ENCODE results near the gene SELPLG.
A peak's percentile ranks its signal among the peaks of the same experiment; 100 is the strongest.
"Not testable (repeated sequence)": the region's sequence is repeated elsewhere in the genome, so short reads cannot be mapped to it uniquely, and the experiment has no call there.

The SELPLG gene, protein sequence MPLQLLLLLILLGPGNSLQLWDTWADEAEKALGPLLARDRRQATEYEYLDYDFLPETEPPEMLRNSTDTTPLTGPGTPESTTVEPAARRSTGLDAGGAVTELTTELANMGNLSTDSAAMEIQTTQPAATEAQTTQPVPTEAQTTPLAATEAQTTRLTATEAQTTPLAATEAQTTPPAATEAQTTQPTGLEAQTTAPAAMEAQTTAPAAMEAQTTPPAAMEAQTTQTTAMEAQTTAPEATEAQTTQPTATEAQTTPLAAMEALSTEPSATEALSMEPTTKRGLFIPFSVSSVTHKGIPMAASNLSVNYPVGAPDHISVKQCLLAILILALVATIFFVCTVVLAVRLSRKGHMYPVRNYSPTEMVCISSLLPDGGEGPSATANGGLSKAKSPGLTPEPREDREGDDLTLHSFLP
- 108 to 372 reads per million in 2 donors for total RNA-seq

DNA sequence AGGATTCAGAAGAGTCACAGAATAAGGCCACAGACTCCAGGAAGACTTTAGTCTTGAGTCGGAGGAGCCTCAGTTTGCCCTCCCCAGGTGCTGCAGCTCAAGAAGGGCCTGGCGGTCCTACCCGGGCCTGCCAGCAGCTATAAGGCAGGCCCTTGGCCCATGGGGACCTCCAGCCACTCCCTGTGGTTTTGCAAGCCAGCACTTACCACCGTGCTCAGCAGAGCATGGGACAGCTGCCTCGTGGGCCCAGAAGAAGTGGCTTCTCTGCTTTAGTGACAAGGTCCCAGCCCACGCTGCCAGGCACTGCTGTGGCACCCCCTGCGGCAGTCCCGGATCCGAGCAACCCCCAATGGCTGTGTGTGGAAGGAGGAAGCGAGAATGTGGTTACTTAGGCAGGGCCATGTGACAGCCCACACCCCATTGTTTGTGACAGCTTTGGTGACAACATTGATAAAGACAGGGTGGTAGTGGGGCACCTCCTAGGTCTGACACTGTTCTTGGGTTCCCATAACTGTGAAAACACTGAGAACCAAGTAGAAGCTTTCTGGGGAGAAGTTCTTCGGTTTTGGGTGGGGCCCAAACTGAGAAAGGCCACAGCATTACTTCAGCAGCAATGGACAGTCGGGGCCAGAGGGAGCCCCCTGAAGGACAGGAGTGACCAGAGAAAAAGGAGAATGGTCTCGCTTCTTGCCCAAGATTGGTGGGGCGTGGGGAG is at the start of gene SELPLG:
Gene SELPLG, minus strand, starts transcription at position 361 of the 715 bp plus-strand sequence. CDS start 9,587 bp downstream, outside the sequence.
- DNase-seq: peak; percentile 81

DNA sequence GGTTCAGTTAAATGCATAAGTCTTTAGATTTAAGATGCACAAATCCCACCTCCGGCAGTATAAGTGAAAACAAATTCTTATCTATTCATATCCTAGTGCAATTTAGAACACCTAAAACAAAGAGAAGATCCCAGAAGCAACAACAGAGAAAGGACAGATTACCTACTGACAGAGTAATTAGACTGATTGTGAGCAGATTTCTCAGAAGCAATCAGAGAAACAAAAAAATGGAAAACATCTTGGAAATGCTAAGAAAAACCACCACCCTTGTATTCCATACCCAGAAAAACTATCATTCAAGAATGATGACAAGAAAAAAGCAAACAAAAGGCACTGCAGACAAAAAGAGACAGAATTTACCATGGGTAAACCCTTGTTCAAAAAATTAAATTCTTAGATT is 47.6 kb upstream of the SELPLG start:
- DNase-seq: no peak

DNA sequence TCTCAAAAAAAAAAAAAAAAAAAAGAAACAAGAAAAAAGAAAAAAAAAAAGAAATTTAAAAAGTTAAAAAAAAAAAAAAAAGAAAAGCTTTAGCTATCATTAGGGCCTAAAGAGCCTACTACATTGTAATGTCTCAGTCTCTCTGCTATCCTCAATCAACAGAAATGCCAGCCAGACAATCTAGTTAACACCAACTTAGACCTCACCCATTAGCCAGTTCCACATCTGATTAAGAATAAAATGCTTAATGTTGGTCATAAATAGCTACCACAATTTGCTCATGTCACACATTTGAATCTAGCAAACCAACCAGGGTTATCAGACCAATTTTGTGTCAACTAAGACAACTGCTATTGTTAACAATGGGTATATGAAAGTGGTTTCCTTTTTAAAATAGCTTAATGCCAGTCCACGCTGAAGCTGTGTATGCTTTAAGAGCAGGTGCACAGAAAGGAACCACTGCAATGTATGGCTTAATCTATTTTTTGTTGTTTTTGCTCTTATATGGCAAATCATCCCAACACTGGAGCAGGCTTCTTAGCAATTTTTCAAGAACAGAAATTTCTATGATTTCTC is 45.5 kb upstream of the SELPLG start:
- DNase-seq: no peak

DNA sequence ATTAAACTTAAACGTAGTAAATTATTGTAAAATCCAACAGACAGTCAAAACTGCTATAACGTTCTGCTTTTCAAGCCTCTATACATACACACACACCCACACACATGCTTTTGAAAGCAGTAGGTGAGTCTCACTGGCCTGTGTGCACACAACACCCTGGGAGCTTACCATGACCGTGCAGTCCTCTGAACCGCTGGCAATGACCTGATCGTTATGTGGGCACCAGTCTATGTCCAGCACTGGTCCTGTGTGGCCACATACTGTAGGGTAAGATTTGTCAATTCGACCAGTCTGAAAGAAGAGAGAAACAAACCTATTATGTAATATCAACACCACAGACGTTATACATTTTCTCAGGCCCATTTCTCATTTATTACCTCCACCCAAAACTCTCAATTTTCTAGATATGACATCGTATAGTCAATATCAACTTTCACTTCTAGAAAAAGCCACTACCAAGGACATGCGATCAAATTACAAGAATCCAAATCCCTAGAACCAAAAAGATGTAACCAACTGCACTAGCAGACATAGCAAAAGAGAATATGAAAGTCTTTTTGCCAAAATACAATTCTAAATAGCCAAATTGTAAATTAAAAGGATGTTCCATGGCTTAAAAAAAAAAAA is 44.5 kb upstream of the SELPLG start:
- no peak for DNase-seq

DNA sequence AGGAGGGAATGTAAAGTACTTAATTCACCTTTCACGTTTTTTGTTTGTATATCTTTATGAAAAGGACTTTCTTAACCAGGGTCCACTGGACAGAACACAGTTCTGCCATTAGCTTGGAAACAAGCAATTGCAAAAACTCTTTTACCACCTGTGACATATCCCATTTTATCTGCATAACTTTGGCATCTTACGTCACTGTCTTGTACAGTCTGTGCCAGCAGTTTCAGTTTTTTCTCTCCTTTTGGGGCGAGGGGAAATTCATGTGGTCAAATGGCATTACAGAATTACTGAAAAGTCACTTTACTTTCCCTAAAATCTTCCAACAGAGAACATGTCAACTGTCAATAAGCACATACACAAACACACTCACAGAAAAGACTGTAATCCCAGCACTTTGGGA is 43.7 kb upstream of the SELPLG start:
- DNase-seq: no peak

DNA sequence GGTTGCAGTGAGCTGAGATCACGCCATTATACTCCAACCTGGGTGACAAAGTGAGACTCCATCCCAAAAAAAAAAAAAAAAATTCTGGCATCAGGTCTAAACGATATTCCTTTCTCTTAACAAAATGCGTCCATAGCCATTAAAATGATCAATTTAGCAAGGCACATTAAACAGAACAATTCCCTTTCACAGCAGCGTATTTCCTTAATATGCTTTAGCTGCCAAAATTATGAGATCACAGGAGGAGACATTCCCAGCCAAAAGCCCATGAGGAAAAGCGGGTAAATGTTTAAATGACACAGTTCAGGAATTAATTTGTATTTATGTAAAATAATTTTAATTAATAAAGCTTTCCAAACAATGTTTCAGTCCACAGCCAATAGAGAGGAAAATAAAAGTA is 43.0 kb upstream of the SELPLG start:
- no peak for DNase-seq

DNA sequence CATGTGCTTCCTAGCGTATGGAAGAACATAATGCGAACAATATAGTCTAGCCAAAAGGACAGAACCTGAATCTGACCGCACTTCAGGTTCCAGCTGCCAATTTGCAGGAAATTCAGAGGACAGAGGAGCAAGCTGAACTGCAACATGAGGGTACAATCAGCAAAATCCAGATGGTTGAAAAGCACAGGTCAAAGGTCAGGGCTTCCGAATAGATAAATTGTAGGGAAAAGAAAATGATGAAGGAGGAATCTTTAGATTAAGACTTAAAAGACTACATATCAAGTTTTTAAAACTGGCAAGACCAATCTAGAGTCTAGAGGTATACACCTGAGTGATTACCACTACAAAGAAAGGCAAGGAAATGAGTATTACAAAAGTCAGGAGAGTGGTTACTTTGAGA is 42.1 kb upstream of the SELPLG start:
- no peak for DNase-seq

DNA sequence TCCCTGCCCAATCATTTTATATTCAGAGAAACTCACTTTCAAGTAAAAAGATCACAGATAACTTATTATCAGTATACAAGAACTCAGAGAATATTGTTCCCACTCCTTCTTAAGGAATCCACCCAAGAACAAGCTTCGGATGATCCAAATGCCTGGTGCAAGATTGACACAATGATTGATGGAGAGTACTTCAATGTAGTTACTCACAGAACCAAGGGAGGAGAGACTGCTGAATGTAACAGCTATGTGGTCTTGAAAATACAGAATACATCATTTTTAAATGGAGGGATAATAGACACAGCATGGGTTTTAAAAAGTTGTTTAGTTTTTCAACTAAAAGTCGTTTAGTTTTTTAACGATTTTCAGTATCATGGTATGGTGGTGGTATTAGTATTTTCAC is 38.4 kb upstream of the SELPLG start:
- DNase-seq: no peak

DNA sequence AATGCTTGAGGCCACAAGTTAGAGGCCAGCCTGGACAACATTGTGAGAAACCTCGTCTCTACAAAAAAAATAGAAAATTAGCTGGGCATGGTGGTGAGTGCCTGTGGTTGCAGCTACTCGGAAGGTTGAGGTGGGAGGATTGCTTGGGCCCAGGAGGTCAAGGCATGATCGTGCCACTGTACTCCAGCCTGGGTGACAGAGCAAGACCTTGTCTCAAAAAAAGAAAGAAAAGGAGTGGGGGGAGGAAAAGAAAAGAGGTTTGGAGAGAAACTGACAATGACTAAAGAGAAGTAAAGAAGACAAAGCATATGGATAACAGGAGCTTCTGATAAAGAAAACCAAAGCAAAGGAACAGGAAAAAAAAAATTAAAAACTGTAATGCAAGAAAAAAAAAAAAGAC is 37.4 kb upstream of the SELPLG start:
- DNase-seq: no peak

DNA sequence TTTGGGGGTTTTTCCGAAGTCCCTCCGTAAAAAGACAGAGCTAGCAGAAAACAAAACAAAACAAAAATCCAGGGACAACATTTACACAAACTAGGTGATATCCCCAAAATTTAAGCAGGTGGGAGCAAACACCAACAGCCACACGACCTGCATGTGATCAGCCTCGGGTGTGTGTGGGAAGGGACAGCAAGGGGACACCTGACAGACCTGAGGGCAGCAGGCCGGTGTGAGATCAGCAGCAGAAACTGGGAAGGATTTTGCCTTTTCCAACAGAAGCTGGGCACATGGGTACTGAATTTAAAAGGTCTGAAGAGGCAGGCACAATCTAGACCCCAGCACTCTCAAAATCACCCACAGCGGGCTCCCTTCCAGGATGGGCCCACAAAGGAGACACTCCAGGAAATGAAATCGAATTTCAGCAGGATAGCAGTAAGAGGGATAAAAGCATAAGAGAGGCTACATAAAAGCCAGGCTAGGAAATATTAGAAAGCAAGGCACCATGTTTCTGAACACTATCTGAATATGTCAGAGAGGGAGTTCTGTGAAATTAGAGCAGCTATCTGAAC is 36.5 kb upstream of the SELPLG start:
- no peak for DNase-seq

DNA sequence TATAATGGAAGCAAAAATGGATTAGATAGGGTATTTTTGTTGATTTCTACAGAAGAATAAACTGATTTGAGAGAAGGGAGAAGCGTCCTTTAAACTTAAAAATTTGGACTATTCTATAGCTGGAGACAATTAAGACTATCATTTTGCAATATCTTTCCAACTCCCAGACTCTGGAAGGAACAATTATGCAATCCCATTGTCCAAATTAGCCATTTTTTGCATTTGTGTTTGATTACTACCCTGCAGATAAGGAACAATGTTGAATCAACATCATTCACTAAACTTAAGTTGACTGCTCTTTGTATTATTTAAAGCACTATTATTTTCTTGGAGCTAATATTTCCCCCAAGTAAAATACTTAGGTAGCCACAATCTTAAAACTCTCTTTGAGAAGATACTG is 34.8 kb upstream of the SELPLG start:
- DNase-seq: no peak

DNA sequence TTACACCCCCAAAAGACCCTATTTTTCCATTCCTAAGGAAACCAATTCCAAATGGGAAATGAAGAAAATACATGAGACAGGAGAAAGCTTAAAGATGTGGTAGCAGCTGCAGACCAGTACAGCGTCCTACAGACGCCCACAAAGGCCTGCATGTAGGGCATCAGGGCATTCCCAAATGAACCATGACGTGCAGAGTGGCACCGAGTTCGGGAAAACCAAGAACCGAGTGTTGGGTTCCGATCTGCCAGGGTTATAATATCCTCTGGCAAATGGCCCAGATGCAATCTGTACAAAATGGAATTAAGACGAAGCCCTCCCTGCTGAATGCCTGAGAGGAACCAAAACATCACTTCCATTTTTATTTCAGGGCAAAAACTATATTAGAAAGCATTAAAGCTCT is 34.4 kb upstream of the SELPLG start:
- DNase-seq: no peak

DNA sequence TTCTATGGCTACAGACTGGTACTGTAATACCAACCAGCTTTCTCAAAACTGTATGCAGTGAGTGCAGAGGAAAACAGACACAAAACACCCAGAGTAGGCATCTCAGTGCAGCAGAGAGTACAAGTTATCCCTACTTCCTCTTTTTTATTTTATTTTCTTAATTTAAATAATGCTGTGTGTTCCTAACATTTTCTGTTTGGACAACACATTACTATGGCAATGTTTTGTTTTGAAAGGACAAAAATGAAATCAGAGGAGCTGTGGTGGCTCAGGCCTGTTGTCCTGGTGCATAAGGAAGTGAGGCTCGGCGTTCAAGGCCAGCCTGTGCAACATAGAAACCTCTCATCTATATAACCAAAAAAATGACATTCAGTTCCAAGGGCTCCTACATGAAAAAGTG is 33.7 kb upstream of the SELPLG start:
- no peak for DNase-seq

DNA sequence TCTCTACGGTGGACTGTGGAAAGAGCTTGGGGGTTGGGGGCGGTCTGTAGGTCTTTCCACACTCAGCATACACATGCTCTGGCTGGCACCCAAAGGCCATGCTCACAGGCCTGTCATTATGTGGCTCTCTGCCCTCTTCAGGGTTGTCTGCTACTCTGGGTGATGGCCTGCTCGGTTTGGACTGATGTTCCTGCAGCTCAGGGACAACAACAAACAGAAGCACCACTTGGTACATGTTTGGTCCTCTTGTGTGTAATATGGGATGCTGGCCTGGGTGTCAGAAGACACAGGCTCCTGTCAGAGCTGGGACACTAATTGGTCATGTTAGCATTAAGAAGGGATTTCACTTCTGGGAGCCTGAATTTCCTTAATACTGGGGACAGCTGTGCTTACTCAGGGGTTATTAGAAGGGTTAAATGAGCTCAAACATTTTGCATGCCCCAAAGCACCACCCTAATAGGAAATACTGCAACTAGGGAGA is 32.7 kb upstream of the SELPLG start:
- DNase-seq: no peak

DNA sequence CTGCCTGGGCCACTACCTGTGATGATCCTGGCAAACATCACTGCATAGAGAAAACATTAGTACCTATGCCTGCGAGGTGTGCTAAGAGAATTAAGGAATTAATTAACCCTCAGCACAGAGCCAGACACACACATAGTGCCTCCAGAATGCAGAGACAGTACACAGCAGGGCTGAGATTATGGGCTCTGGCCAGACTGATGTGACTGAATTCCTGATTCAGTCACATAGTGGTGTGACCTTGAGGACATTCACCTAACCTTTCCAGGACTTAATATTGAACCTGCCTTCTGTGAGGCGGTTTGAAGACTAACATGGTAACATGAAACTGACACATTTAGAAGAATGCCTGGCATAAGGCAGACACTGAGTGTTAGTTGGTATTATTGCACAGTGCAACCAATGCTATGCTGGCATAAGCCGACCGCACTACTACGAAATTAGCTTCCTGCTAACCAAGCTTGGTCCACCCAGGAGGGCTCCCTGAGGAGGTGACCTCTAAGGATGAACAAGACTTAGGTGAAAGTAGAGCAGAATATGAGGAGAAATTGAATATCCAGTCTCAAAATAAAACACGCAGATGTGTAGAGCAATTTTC is 32.0 kb upstream of the SELPLG start:
- no peak for DNase-seq

DNA sequence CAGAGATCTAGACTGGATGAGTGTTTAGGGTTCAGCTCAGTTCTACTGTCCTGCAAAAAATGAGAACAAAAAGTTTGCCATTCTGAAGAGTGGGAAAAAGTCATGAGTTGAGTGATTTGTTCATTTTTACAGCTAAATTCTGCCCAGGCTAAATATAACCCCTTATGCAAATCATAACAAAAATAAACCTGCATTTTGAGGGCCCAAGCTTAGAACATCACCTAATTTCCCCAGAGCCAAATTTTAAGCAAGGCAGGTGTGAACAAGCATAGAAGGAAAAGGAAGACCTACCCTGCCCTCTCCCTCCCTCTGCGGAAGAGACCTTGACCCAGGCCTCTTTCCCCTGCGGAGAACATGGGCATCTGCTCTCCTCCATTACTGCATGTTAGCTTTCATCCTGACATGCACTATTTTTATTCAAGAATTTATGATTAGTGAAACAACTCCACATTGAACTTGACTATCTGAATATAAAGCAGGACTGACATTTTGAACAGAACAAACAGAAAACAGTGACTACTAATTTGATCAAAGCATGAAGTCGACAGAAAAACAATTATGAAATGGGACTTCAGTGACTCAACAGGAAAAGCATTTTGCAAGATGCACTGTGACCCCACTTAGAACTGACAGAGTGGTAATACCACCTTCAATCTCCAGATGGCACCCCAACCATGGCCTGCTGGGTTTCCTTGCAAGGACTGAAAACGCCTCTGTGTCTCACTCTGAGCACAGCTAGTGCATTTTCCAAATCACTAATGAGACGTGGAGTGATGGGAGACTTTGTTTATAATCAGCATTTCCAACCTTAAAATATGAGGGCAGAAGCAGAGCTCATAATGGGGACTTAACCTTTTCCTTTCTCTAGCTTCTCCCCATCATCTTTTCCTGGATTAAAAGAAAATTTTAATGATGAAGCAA is 30.9 kb upstream of the SELPLG start:
- DNase-seq: peak; percentile 64

DNA sequence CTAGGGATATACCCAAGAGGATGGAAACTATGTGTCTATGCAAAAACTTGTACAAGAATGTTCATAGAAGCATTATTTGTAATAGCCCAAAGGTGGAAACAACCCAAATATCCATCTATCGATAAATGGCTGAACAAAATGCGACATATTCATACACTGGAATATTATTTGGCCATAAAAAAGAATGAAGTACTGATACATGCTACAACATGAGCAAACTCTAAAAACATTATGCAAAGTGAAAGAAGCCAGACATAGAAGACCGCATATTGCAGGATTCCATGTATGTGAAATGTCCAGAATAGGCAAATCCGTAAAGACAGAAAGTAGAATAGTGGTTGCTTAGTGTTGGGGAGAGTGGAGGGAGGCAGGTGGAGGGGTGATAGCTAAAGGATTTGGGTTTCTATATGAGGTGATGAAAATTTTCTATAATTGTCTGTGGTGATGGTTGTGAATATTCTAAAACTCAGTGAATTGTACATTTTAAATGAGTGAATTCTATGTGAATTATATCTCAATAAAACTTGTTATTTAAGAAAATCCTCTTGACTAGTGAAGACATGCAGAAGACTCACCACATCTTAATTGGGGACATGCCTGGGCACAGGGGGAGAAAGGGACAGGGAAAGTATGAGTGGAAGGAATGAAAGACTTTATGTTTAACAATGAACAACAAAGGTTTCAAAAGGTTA is 29.8 kb upstream of the SELPLG start:
- no peak for DNase-seq

DNA sequence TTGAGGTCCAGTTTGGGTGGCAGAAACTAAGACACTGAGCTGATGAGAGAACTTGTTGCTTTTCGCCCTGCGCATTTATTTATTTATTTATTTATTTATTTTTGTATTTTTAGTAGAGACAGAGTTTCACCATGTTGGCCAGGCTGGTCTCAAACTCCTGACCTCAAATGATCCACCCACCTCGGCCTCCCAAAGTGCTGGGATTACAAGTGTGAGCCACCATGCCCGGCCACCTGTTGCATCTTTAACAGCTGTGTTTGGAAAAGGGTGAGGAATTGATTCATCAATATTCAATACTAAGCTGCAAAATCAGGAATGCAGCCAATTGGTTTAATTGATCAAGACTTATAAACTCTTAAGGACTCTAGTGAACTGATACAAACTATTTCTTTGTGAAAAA is 24.4 kb upstream of the SELPLG start:
- not testable (repeated sequence) for DNase-seq

DNA sequence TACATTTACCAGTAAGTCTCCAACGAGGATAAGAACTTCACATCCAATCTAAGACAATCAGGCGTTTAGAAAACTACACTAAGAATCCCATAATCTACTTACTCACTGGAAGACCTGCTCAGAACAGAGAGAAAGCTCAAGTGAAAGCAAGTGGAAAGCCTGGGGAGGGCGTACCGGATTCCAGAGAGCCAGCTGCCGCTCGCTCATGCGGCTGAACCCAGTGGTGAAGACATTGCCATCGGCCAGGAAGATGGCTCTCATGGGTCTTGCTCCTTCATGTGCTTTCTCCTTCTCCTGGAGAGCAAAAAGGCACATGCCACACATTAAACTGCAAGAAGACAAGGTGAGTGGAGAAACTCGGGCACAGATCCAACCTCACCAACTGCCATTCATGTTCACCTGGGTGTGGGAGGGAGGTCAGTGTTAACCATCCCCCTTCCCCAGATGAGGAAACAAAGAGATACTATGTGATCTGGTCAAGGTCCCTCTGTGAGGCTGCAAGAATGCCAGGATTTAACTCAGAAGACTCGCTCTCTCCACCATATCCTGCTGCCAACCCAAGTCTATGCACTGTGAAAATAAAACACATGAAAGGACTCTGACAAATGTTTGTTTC is 23.5 kb upstream of the SELPLG start:
- no peak for DNase-seq

DNA sequence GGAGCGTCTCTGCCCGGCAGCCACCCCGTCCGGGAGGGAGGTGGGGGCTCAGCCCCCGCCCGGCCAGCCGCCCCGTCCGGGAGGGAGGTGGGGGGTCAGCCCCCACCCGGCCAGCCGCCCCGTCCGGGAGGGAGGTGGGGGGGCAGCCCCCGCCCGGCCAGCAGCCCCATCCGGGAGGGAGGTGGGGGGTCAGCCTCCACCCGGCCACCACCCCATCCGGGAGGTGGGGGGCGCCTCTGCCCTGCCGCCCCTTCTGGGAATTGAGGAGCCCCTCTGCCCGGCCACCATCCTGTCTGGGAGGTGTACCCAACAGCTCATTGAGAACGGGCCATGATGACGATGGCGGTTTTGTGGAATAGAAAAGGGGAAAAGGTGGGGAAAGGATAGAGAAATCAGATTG is 22.6 kb upstream of the SELPLG start:
- DNase-seq: not testable (repeated sequence)

All from T-helper 9 cell (primary cell).